Measurements from ENCODE around the gene STAT3.

GRCh38 chr17:42410319-42410685, 22.1 kb upstream of the STAT3 start:
- TF ChIP-seq, protein P1, sequence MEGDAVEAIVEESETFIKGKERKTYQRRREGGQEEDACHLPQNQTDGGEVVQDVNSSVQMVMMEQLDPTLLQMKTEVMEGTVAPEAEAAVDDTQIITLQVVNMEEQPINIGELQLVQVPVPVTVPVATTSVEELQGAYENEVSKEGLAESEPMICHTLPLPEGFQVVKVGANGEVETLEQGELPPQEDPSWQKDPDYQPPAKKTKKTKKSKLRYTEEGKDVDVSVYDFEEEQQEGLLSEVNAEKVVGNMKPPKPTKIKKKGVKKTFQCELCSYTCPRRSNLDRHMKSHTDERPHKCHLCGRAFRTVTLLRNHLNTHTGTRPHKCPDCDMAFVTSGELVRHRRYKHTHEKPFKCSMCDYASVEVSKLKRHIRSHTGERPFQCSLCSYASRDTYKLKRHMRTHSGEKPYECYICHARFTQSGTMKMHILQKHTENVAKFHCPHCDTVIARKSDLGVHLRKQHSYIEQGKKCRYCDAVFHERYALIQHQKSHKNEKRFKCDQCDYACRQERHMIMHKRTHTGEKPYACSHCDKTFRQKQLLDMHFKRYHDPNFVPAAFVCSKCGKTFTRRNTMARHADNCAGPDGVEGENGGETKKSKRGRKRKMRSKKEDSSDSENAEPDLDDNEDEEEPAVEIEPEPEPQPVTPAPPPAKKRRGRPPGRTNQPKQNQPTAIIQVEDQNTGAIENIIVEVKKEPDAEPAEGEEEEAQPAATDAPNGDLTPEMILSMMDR (IDR thresholded peaks at IDR 0.05), result no peak
- TF ChIP-seq POLR2A (IDR thresholded peaks at IDR 0.05), result no peak
